B cell (primary cell): ENCODE measurements around the gene TIMM8B. TPM values are rescaled to one million over a fixed set of nuclear protein-coding genes. Genes with fewer than 3 reads are reported as not detected.

ENCODE experiments used
- ATAC-seq: fragments of 200-7000 bp; cut with Tn5 transposase; one replicate; pipeline ENCODE4 v1.10.0; 2021; ENCODE audit warnings: low read depth, mild to moderate bottlenecking, moderate number of reproducible peaks, moderate library complexity
- CTCF ChIA-PET: fragments of 350-600 bp; sonication (Branson Sonifier 250); formaldehyde crosslinking; loops from one replicate; lab custom pipeline; 2021; ENCODE audit warnings: antibody characterized with exemption, inconsistent platforms; lab: Charles Lee
- POLR2A ChIA-PET: fragments of 350-600 bp; sonication (Branson Sonifier 250); formaldehyde crosslinking; loops from one replicate; lab custom pipeline; 2021; ENCODE audit warnings: antibody characterized with exemption; lab: Charles Lee
- DNase-seq: peaks from one replicate; pipeline ENCODE4 v3.0.0; 2013
- H2AFZ ChIP-seq: 2 replicates; pipeline ENCODE4 v1.6.1; 2012; ENCODE audit warnings: mild to moderate bottlenecking, low read depth, low read length; ENCODE audit not compliant: insufficient read depth, poor library complexity, severe bottlenecking
- H3K27ac ChIP-seq, 2 donors: 1 replicate in 1 of 2; 2 replicates in 1 of 2; pipeline ENCODE4 v1.5.1; 2012 to 2013; ENCODE audit warnings: low read length in 2 of 2, mild to moderate bottlenecking in 2 of 2, moderate library complexity in 1 of 2
- H3K27me3 ChIP-seq, 4 experiments: fragments of 200-600 bp in 1 of 4; sonication (generic) in 1 of 4; replicated peaks in 1 of 4; 1 replicate in 2 of 4; 2 replicates in 2 of 4; pipeline versions ENCODE4 v1.6.1 to v1.7.0; 2013 to 2016; ENCODE audit warnings: low read length in 3 of 4, mild to moderate bottlenecking in 2 of 4, mixed read lengths in 1 of 4, moderate library complexity in 1 of 4; ENCODE audit not compliant: insufficient read depth in 4 of 4, control insufficient read depth in 3 of 4; ENCODE audit errors: control extremely low read depth in 1 of 4
- H3K36me3 ChIP-seq, 2 experiments: replicated peaks in 1 of 2; 1 replicate in 1 of 2; 2 replicates in 1 of 2; pipeline versions ENCODE4 v1.6.1 to v1.7.1; 2013; ENCODE audit warnings: low read length in 1 of 2; ENCODE audit not compliant: insufficient read depth in 2 of 2, control insufficient read depth in 1 of 2; ENCODE audit errors: control extremely low read depth in 1 of 2, extremely low read depth in 1 of 2
- H3K4me1 ChIP-seq, 2 donors: fragments of 200-600 bp in 1 of 2; sonication (generic) in 1 of 2; 1 replicate in 1 of 2; 2 replicates in 1 of 2; pipeline versions ENCODE4 v1.5.1 to v1.6.1; 2013 to 2017; ENCODE audit warnings: low read length in 2 of 2; ENCODE audit not compliant: control insufficient read depth in 2 of 2, insufficient read depth in 2 of 2
- H3K4me2 ChIP-seq: replicated peaks from 2 replicates; pipeline ENCODE3; 2012; ENCODE audit warnings: mild to moderate bottlenecking, low read depth, low read length; ENCODE audit not compliant: poor library complexity, severe bottlenecking
- H3K4me3 ChIP-seq, 5 experiments: fragments of 200-600 bp in 1 of 5; sonication (generic) in 1 of 5; 1 replicate in 3 of 5; 2 replicates in 2 of 5; pipeline versions ENCODE4 v1.5.1 to v1.7.0; 2011 to 2016; ENCODE audit warnings: low read length in 4 of 5, mild to moderate bottlenecking in 4 of 5, low read depth in 2 of 5, control low read depth in 1 of 5, moderate library complexity in 1 of 5; ENCODE audit not compliant: insufficient read depth in 1 of 5; ENCODE audit errors: control extremely low read depth in 1 of 5, extremely low read depth in 1 of 5
- H3K79me2 ChIP-seq: fragments of 200-600 bp; sonication (generic); one replicate; pipeline ENCODE4 v1.6.0; 2016; ENCODE audit warnings: low read length; ENCODE audit not compliant: control insufficient read depth, insufficient read depth
- H3K9ac ChIP-seq: fragments of 200-600 bp; sonication (generic); 2 replicates; pipeline ENCODE4 v1.6.1; 2017; ENCODE audit warnings: mild to moderate bottlenecking, low read length, moderate library complexity
- H3K9me3 ChIP-seq, 3 donors: one replicate each; pipeline versions ENCODE4 v1.6.1 to v1.7.1; 2013; ENCODE audit warnings: low read length in 2 of 3; ENCODE audit not compliant: control insufficient read depth in 2 of 3, insufficient read depth in 1 of 3; ENCODE audit errors: control extremely low read depth in 1 of 3
- H4K20me1 ChIP-seq: 2 replicates; pipeline ENCODE4 v1.6.0; 2012; ENCODE audit warnings: mild to moderate bottlenecking, low read length; ENCODE audit not compliant: insufficient read depth, control insufficient read depth, poor library complexity, severe bottlenecking
- H3K27ac Mint-ChIP-seq: one replicate; pipeline ENCODE4 v1.8.0; 2021; ENCODE audit warnings: mixed read lengths
- H3K27me3 Mint-ChIP-seq: one replicate; pipeline ENCODE4 v1.8.0; 2021; ENCODE audit warnings: mixed read lengths
- H3K4me1 Mint-ChIP-seq: one replicate; pipeline ENCODE4 v1.8.0; 2021; ENCODE audit warnings: mixed read lengths
- H3K4me3 Mint-ChIP-seq: one replicate; pipeline ENCODE4 v1.8.0; 2021; ENCODE audit warnings: mixed read lengths
- H3K9me3 Mint-ChIP-seq: one replicate; pipeline ENCODE4 v1.8.0; 2022; ENCODE audit warnings: mixed read lengths; ENCODE audit not compliant: insufficient read depth
- CTCF ChIP-seq: fragments of 200-600 bp; IDR thresholded peaks from one replicate; pipeline ENCODE4 v1.8.0; 2022; ENCODE audit warnings: antibody characterized with exemption, mild to moderate bottlenecking
- EZH2 ChIP-seq: IDR thresholded peaks from 2 replicates; pipeline ENCODE4 v1.6.1; 2012; ENCODE audit warnings: borderline replicate concordance, low read depth, mild to moderate bottlenecking, moderate library complexity, low read length; ENCODE audit not compliant: insufficient read depth, poor library complexity, severe bottlenecking
- WGBS: methylation state at CpG from one replicate; pipeline ENCODE4 v1.1.5; 2013; ENCODE audit warnings: missing lambda C conversion rate; ENCODE audit not compliant: insufficient coverage; 5-methylcytosine and 5-hydroxymethylcytosine counted together
- intact Hi-C: fragments of 100-400 bp; cut with micrococcal nuclease; formaldehyde crosslinking; loops from one replicate; pipeline ENCODE4 v1.10.0; 2022
- polyA plus RNA-seq: library from polyadenylated mRNA; depleted of rRNA; stranded (reverse); fragments of >200 nt; gene quantifications from 2 replicates; pipeline ENCODE4 v1.2.3, GENCODE V29; 2012
- total RNA-seq, 2 donors: library from RNA; stranded (reverse); fragments of 120-200 nt in 1 of 2; gene quantifications; 1 replicate in 1 of 2; 2 replicates in 1 of 2; pipeline versions ENCODE4 v1.2.3 to v1.2.4, GENCODE V29; 2013 to 2022

The TIMM8B gene
- total and polyA plus RNA-seq, 2 donors (not counting 1 experiment from before 2014, with no cell fraction given) = 12.0 to 25.5 TPM

DNA sequence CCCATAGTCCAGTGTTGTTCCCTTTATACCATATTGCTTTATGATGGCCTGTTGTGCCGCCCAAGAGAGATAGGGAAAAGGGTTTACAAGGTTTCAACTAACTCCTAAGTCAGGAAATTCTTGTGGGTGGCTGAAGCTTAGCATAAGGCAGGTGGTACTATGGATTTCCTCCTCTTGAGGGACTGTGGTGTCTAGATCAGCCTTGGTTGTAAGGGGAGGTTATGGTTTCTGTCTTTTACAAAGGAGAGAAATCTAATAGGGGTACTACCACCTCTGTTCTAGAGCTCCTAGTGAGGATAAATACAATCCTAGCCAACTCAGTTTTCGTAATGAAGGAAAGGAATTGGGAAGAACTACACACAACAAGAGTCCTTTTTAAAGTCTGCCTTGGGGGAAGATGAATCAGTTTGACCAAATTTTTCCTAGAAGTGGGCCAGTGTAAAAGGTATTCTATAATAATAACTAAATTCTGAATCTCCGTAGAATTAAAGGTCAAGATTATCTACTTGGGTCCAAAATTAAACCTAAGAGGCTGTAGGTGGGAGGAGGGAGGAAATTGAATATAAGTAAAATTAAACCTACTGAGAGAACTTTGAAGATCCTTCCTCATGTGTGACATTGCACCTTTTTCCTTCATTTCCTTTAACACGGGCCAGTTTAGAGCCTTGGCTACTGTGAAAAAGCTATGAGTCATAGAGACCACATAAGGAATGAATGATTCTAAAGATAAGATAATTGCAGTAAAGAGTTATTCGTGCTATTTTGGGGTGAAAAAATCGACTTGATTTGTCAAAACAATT is 44.2 kb downstream of the TIMM8B start:
- H3K4me3 ChIP-seq = no peak overlapping the region
- no peaks in the 10 kb centered on the region for H4K20me1 ChIP-seq
- no peaks in the 10 kb centered on the region for H3K27me3 Mint-ChIP-seq
- no CpG with 5 or more reads among the region's 6 CpGs for WGBS
- H3K27ac Mint-ChIP-seq = no peak overlapping the region
- no peak overlapping the region for H3K4me3 Mint-ChIP-seq
- ATAC-seq (no peak), DNase-seq (no peak)
- H2AFZ ChIP-seq = no peak overlapping the region
- no peaks in the 10 kb centered on the region for H3K9me3 Mint-ChIP-seq
- H3K27ac ChIP-seq = no peak overlapping the region
- no peak overlapping the region for H3K4me2 ChIP-seq
- TF ChIP-seq EZH2 = no peak
- TF ChIP-seq CTCF = no peak
- no peak overlapping the region for H3K9ac ChIP-seq
- no peaks in the 10 kb centered on the region for H3K9me3 ChIP-seq
- ChIA-PET POLR2A (no interaction called here), CTCF (interaction anchor here (0.5 kb wide), 1 partner anchor 355 kb away, joined by 5 read pairs; no protein-coding TSS in a partner anchor)
- H3K4me1 ChIP-seq = no peaks in the 10 kb centered on the region
- intact Hi-C loops = no loop called here
- no peaks in the 10 kb centered on the region for H3K27me3 ChIP-seq
- peaks cover 8 to 57% of the 10 kb centered on the region in 2 experiments for H3K36me3 ChIP-seq
- peaks cover 3% of the 10 kb centered on the region for H3K4me1 Mint-ChIP-seq
- H3K79me2 ChIP-seq = no peaks in the 10 kb centered on the region

DNA sequence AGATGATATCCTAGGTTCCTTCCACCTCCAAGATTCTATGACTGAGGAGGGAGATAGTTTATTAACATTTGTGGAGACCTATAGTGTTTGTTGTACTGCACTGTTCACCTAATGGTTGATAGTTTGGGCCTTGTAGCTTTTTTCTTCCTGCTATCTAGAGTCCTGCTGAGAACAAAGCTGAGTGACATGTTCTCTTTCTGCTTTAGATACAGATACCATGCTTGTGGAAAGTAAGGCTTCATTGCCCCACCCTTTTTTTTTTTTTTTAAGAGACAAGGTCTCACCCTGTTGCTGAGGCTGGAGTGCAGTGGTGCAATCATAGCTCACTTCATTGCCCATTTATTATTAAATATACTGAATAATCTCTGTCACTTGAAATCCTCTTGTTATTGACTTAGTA is 49.0 kb downstream of the TIMM8B start:
- ChIA-PET POLR2A (no interaction called here), CTCF (interaction anchor here (0.7 to 1.0 kb wide), 2 partner anchors 11 to 245 kb away, joined by 3 to 4 read pairs; no protein-coding TSS in a partner anchor)
- TF ChIP-seq EZH2 = no peak
- no peak for TF ChIP-seq CTCF
- Mint-ChIP-seq H3K4me3 (no peak overlapping the region), H3K9me3 (no peaks in the 10 kb centered on the region), H3K4me1 (no peaks in the 10 kb centered on the region), H3K27ac (no peak overlapping the region), H3K27me3 (no peaks in the 10 kb centered on the region)
- Histone ChIP-seq H3K36me3 (peaks cover 14 to 53% of the 10 kb centered on the region in 2 experiments), H3K4me1 (no peaks in the 10 kb centered on the region), H4K20me1 (no peaks in the 10 kb centered on the region), H3K9ac (no peak overlapping the region), H3K9me3 (no peaks in the 10 kb centered on the region), H3K27me3 (no peaks in the 10 kb centered on the region), H2AFZ (no peak overlapping the region), H3K79me2 (no peaks in the 10 kb centered on the region), H3K4me3 (no peak overlapping the region), H3K4me2 (no peak overlapping the region), H3K27ac (no peak overlapping the region)
- ATAC-seq = no peak
- no peak for DNase-seq
- intact Hi-C loops = no loop called here
